HG03064 (cell line): ENCODE data around the gene LMBRD1.
"Not testable (repeated sequence)": the region's sequence is repeated elsewhere in the genome, so short reads cannot be mapped to it uniquely, and the experiment has no call there.

Experiments
- ATAC-seq: cut with Tn5 transposase; IDR thresholded peaks from one replicate; pipeline ENCODE4 v1.9.1; 2021; ENCODE audit warnings: low read depth; ENCODE audit not compliant: unreplicated experiment

The LMBRD1 gene

GRCh38 chr6:69758214-69758613, 38.6 kb downstream of the LMBRD1 start:
- no peak for ATAC-seq

- no peak for ATAC-seq
Observed at GRCh38 chr6:69756907-69757306, 39.9 kb downstream of the LMBRD1 start.

GRCh38 chr6:69756366-69756765, 40.4 kb downstream of the LMBRD1 start:
- no peak for ATAC-seq

- no peak for ATAC-seq
Observed at GRCh38 chr6:69735027-69735426, 61.8 kb downstream of the LMBRD1 start.

GRCh38 chr6:69732640-69733039, 64.2 kb downstream of the LMBRD1 start:
- ATAC-seq, result no peak

- no peak for ATAC-seq
Observed at GRCh38 chr6:69732045-69732444, 64.8 kb downstream of the LMBRD1 start.

- no peak for ATAC-seq
Observed at GRCh38 chr6:69729870-69730449, 66.8 kb downstream of the LMBRD1 start.

- ATAC-seq, result no peak
Observed at GRCh38 chr6:69722683-69723082, 74.1 kb downstream of the LMBRD1 start.

GRCh38 chr6:69719602-69720193, 77.1 kb downstream of the LMBRD1 start:
- ATAC-seq, result peak; percentile 69

- ATAC-seq, result no peak
Observed at GRCh38 chr6:69706724-69707123, 90.1 kb downstream of the LMBRD1 start.

GRCh38 chr6:69705954-69706353, 90.9 kb downstream of the LMBRD1 start:
- ATAC-seq, result no peak

GRCh38 chr6:69704916-69705315, 91.9 kb downstream of the LMBRD1 start:
- ATAC-seq, result no peak

- ATAC-seq, result no peak
Observed at GRCh38 chr6:69699655-69700054, 97.2 kb downstream of the LMBRD1 start.

GRCh38 chr6:69696273-69696672, 100.5 kb downstream of the LMBRD1 start:
- no peak for ATAC-seq

- no peak for ATAC-seq
Observed at GRCh38 chr6:69693762-69694161, 103.0 kb downstream of the LMBRD1 start.

GRCh38 chr6:69690986-69691385, 105.8 kb downstream of the LMBRD1 start:
- no peak for ATAC-seq

GRCh38 chr6:69680302-69680701, 116.5 kb downstream of the LMBRD1 start:
- no peak for ATAC-seq

GRCh38 chr6:69673298-69673697, 123.5 kb downstream of the LMBRD1 start:
- no peak for ATAC-seq

GRCh38 chr6:69668916-69669315, 127.9 kb downstream of the LMBRD1 start:
- no peak for ATAC-seq

- ATAC-seq, result not testable (repeated sequence)
Observed at GRCh38 chr6:69666779-69667178, 130.0 kb downstream of the LMBRD1 start.

GRCh38 chr6:69665437-69665836, 131.4 kb downstream of the LMBRD1 start:
- ATAC-seq, result no peak

GRCh38 chr6:69664551-69664950, 132.3 kb downstream of the LMBRD1 start:
- ATAC-seq, result no peak

GRCh38 chr6:69663215-69663614, 133.6 kb downstream of the LMBRD1 start:
- no peak for ATAC-seq
